Activated CD4-positive, alpha-beta T cell treated with anti-CD3 and anti-CD28 coated beads, Interleukin-2, amount 50 U/mL, for 16 hours (primary cell): ENCODE results near the gene USP30.
A peak's percentile ranks its signal among the peaks of the same experiment; 100 is the strongest.
"Not testable (repeated sequence)": the region's sequence is repeated elsewhere in the genome, so short reads cannot be mapped to it uniquely, and the experiment has no call there.

Experiments
- DNase-seq: peaks from one replicate; pipeline ENCODE4 v3.0.0-alpha.2; 2020

USP30 gene

DNA sequence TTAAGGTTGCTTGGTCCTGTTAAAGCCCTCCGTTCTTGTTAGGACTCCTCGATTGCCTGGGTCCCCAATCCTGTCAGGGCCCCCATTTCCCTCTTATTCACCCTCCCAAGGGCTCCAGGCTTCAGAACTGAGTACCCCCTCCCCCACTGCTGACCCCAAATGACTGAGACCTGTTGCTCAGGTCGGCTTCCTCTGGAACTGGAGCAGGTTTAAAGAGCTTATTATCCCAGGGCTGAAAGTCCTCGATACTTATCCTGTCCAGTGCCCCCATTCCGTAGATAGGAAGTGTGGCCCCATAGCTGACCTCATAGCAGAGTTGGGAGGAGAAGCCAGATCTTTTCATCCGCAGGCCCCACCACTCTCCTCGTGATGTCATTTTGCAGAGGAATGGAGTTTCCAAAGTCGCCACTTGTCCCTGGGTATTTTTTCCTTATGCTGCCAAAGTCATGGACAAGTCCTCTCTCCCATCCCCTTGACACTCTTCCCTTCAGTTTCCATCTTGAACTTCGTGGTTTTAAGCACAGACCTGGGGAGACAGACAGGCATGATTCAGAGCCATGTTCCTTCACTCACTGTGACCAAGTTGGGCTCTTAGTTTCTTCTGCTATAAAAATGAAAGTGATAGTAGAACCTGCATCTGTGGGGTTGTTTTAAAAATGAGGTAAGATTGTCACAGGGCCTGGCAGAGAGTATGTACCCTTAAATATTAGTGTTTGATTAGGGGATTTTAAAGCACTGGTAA lies 1.2 kb downstream of the USP30 start:
- DNase-seq = peak; percentile 64

DNA sequence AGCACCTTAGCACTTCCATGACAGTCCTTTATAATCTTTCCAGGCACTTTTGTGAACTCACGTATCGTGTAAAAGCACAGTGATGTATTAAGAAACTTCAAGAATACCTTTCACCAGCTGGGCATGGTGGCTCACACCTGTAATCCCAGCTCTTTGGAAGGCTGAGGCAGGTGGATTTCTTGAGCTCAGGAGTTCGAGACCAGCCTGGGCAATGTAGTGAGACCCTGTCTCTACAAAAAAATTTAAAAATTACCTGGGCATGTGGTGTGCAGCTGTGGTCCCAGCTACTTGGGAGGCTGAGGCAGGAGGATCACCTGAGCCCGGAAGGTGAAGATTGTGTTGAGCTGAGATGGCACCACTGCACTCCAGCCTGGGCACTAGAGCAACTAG lies 1.7 kb downstream of the USP30 start:
- DNase-seq = not testable (repeated sequence)

DNA sequence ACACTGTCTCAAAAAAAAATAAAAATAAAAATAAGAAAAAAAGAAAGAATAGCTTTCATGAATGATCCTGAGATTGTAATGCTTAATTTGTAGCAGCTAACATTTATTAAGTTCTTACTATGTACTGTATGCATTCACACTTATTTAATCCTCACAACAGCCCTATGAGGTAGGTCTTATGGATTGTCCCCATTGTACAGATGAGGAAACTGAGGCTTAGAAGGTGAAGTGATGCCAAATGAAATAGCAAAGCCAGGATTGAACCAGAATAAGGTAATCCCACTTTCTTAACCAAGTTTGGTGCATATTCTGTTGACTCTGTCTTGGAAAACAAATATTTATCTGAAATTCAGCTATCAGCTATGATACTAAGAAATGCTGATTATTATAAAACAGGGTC lies 2.1 kb downstream of the USP30 start:
- DNase-seq = no peak

DNA sequence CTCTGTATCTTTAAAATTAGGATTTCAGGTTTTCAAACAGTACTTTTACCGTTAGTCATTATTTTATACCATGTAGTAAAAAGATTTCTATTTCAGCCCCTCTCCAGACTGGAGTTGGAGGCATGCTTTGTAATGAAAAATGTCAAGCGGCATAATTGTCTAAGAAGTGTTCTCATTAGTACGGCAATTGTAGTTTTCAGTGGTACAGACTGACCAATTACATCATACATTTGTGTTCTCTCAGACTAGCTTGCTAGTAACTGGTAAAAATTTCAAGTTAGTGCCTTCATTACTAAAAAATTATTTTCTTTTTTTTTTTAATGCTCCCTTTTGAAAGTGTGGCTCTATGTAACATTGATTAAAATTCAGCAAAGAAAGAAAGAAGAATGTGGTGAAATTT lies 4.5 kb downstream of the USP30 start:
- DNase-seq = no peak

DNA sequence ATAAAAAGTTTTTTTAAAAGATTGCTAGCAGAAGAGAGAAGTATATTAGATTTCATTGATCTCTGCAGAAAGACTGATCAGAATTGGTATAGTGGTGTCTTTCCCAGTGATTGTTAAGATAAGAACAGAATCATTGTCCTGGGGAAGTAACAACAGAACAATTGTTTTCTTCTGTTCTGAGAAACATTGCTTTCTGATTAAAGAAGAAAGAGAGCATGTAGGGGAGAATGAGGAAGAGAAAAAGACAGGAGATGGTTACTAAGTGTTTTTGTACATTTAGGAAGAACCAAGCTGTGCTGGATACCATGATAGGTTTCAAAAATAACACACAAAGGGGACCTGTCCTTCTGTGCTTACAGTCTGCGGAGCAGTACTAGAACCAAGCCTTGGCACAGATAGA lies 5.0 kb downstream of the USP30 start:
- no peak for DNase-seq

DNA sequence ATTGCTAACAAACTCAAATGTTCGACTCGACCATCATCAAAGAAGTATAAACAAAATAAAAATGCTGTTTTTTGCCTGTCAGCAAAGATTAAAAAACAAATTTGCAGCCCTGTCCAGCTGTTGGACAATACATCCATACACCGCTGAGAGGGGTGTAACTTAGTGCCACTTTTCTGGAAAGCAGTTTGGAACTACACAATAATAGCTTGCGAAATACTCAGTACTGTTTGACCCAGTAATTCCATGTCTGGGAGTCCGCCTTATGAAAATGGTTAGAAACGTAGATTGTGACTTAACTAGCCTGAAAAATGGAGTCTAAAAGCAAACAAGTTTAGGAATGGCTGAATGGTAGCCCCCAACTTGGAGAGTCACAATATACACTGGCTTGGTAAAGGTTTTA lies 6.4 kb downstream of the USP30 start:
- DNase-seq = no peak

DNA sequence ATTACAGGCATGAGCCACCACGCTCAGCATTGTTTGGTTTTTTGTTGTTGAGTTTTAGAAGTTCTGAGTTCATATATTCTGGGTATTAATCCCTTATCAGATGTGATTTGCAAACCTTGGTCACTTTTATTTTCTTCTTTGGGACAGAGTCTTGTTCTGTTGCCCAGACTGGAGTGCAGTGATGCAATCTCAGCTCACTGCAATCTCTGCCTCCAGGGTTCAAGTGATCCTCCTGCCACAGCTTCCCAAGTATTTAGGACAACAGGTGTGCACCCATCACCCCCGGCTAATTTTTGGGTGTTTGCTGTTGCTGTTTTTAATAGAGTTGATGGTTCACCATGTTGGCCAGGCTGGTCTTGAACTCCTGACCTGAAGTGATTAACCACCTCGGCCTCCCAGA lies 11.8 kb downstream of the USP30 start:
- DNase-seq = no peak

DNA sequence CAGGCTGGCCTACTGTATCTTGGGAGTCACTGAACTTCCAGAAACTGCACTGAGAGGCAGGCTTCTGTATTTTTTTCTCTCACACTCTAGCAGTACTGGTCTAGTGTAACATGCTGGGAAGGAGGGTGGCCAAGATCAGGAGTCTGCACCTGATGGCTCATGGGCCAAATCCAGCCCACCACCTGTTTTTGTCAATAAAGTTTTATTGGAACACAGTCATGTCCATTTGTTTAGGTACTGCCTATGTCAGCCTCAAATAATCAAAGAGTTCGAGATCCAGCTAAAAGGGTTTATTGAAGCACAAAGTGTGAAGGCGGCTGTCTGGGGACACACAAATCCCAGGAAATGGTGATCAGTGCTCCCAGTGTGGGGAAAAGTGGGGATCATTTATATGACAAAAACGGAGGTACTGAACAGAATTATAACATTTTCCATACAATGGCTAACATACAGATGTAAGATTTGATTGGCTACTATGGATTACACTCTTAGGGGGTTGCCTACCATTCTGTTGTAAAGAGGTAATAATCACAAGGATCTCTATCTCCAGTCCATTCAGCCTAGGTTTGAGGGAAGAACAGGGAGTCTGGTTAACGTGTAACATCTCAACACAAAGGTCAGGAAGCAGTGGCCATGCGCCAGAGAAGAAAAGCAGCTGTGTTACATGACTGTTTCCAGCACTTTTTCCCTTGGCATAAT lies 12.9 kb downstream of the USP30 start:
- no peak for DNase-seq

DNA sequence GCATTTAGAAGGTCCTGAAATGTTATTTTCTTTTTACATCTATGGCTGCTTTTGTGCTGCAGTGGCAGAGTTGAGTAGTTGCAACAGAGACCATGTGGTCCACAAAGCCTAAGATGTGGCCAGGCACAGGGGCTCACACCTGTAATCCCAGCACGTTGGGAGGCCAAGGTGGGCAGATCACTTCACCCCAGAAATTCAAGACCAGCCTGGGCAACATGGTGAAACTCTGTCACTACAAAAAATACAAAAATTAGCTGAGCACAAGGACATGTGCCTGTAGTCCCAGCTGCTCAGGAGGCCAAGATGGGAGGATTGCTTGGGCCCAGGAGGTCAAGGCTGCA lies 13.4 kb downstream of the USP30 start:
- no peak for DNase-seq

DNA sequence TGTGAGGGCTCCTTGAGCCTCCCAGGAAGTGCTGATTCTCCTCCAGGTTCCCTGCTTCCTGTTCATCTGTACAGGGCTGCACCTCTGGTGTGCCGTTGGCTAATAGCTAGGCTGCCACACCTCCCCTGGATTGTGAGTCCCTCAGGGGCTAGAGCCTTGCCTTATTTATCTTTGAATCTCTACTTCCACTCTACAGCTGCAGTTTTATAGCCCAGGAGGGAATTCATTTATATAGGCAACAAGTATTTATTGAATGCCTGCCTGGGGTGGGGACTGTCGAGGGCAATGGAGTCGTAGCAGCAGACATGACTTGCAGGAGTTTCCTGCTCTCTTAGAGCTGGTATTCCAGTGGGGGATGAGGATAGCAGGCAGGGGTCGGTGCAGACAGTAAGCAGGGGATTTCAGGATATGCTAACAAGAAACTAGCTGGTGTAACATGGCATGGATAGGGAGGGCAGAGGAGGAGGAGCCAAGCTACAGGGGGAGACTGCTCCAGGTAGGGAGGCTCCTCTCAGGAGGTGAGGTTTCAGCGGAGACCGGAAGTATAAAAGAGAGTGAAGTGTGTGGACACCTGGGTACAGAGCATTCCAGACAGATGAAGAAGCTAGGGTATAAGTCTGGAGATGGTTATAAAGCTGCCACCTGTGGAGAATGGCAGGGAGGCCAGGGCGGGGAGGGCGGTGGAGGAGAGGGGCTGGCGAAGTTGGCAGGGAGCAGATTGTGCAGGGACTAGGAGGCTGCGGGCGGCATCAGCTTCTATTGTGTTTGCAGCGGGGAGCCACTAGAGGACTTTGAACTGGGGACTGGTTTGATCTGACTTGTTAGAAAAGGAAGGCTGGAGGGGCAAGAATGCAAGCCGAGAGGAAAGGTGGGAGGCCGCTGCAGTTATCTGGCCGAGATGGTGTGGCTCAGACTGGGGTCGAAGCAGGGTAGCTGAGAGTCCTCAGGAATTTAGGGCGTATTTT lies 17.2 kb downstream of the USP30 start:
- no peak for DNase-seq

DNA sequence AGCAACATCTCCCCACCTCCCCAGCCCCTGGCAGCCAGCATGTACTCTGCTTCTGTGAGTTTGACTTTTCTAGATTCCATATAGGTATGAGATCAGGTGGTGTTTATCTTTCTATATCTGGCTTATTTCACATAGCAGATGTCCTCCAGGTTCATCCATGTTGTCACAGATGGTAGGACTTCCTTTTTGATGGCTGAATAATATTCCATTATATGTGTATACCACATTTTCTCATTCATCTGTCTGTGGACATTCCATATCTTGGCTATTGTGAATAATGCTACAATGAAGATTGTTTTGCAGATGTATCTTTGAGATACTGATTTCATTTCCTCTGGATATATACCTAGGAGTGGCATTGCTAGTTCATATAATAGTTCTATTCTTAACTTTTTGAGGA lies 22.5 kb downstream of the USP30 start:
- DNase-seq = no peak

DNA sequence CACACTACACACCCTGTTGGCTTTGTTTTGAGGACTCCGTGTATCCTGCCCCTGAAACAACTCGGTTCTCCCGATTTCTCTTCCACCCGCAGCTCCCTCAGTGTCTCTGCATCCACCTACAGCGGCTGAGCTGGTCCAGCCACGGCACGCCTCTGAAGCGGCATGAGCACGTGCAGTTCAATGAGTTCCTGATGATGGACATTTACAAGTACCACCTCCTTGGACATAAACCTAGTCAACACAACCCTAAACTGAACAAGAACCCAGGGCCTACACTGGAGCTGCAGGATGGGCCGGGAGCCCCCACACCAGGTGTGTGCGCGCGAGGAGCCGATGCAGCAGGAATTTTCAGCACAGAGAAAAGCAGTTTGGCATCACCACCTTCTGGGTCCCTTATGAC lies 30.4 kb downstream of the USP30 start:
- no peak for DNase-seq

DNA sequence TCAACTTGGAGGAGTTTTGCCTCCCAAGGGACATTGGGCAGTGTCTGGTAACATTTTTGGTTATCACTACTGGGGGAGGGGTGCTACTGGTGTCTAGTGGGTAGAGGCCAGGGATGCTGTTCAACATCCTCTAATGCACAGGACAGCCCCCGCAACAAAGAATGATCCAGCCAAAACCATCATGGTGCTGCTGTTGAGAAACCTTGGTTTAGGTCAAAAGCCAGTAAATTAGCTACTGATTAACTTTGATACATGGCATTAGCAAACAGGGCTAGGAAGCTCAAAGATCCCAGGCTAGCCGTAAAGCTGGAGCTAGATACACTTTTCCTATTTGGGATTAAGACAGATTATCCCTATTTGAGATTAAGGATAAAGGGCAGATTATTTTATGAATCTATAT lies 32.0 kb downstream of the USP30 start:
- no peak for DNase-seq

DNA sequence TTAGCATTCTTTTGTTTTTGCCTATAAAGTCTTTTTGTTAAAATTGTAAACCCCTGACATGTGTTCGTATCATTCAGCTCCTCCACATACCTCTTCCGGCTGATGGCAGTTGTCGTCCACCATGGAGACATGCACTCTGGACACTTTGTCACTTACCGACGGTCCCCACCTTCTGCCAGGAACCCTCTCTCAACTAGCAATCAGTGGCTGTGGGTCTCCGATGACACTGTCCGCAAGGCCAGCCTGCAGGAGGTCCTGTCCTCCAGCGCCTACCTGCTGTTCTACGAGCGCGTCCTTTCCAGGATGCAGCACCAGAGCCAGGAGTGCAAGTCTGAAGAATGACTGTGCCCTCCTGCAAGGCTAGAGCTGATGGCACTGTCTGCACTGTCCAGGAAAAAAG lies 33.2 kb downstream of the USP30 start:
- no peak for DNase-seq

DNA sequence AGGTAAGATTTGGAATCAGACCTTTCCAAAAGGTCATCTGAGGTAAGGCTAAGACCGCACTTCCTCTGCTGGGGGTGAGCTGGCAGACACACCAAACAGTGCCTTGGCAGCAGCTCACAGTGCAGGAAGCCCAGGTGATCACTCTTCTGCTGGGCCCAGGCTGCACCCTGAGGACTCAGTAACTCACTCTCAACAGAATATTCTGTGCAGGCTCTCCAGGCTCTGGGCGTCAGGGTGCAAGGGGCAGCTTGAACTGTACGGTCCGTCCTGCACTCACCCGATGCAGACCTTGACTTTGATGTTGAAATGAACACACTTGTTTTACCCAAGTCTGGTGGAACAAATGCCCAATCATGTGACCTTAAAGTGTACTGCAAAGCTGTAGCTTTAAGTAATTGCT lies 34.9 kb downstream of the USP30 start:
- no peak for DNase-seq

DNA sequence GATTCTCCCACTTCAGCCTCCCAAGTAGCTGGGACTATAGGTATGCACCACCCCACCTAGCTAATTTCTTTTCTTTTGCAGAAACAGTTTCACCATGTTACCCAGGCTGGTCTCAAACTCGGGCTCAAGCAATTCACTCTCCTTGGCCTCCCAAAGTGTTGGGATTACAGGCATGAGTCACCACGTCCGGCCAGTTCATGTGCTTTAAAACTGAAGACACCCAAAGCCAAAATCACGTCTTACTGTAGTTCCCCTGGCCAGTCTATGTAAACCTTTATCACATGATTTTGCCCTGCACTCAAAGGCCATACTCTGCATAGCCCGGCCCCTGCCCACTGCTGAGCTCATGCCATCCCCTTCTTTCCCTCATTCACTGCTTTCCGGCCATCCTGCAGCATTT lies 36.4 kb downstream of the USP30 start:
- no peak for DNase-seq

DNA sequence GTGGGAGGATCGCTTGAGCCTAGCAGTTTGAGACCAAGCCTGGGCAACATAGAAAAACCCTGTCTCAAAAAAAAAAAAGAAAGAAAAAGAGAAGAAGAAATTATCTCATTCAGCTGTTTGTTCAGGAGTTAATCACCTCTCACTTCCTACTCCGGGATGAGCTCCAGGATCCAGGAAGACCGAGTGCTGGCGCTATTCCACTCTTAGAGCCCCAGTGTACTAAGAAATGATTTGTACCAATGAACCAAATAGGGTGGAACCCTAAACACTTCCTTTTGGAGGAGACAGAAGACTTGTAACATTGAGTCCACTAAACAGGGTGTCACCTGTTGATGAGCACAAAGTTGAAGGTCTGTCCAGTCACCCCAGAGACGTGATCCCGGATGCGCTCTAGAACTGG lies 37.3 kb downstream of the USP30 start:
- DNase-seq = no peak

DNA sequence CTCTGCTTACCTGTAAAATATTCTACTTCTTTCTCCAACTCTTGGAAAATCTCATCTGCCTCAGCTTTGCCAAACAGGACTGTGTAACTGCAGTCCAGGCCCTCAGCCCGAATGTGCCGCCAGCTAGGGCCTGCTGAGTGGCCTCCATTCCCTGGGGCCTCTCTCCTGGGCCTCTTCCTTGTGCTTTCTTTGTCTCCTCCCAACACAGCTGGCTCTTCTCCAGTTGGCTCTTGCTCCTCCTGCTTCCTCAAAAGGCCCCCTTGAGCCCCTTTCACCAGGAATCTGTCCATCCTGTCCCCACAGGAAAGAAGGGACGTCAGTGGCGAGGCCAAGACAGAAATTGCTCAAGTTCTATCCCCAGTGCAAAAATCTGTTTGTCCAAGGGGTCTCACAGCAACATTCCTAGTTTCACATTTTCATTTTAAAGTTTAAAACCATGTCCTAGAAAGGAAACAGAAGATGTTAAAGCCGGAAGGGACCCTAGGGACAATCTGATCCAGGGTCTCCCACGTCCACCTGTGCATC lies 40.2 kb downstream of the USP30 start:
- no peak for DNase-seq

DNA sequence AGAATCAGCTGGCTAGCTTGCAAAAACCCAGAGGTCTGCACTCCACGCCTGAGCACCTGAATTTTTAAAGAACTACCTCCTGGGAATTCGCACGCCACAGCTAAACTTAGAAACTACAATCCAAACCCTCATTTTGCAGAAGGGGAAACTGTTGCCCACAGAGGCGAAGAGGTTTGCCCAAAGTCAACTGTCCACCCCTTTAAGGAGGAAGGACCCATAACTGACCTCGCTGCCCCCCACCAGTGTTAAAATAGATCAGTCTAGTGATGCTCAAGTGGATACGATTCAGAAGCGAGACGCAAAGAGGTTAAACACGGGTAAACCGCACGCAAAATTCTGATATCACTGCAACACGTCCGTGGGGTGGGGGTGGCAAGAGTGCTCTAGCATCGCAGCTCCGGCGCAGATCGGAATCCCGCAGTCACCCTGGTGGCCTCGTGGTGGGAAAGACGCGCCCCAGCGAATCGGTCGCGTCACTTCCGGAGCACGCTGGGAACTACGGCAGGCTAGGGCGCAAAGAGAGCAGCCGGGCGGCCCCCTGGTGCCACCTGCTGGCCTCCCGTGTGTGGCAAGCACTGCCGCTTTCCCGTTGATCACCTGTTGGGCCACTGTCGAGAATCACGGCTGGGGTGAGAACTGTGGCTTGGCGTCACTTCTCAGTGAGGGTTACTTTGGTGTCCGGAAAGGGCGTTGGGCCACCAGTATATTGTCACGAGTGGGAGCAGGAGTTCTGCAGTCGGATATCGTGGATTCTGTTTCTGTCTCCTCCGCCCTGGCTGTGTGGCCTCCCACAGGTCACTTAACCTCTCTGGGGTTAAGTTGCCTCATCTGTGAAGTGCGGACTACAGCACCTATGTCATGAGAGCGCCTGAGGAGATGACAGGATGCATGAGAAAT lies 40.9 kb downstream of the USP30 start, which contains the start of gene ALKBH2:
TSS of gene ALKBH2 (minus strand) at position 451 of the 897 bp plus-strand sequence. CDS start 686 bp downstream, outside the sequence.
- DNase-seq = peak; percentile 96

DNA sequence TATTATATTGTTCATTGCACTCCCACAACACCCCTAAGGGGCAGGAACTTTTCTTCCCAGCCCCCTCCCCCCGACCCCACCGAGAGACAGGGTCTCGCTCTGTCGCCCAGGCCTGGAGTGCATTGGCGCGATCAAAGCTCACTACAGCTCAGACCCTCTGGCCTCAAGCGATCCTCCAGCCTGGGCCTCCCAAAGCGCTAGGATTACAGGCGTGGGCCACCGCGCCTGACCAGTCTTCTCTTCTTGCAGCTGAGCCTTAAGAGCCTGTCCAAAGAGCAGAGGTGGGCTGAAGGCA lies 44.7 kb downstream of the USP30 start:
- DNase-seq = no peak

DNA sequence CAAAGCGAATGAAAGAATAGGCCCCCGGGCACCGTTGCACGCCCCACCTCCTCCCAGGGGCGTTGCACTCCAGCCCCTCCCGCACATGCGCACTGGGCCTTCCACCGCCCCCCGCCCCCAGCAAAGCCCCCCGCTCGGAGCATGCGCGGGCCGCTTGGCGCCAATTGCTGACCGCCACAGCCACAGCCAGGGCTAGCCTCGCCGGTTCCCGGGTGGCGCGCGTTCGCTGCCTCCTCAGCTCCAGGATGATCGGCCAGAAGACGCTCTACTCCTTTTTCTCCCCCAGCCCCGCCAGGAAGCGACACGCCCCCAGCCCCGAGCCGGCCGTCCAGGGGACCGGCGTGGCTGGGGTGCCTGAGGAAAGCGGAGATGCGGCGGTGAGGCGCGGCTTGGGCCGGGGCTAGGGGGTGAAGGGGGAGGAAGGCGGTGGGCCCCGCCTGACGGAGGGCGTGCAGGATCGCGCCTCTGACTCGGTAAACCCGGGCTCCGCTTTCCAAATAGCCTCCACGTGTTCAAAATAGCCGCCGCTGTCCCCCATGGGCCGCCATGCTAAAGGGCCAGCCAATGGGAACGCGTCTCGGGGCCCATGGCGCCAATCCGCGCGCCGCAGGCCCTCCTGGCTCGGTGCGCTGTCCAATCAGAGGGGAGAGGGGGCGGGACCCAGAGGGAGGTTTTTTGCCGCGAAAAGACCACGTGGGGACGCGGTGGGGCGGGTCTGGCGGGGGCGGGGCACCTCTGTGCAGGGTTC lies 45.2 kb downstream of the USP30 start, which contains the start of gene UNG:
TSS of gene UNG (plus strand) at position 163 of the 748 bp plus-strand sequence. CDS start at position 246, 83 bp downstream.
- DNase-seq = peak; percentile 97

DNA sequence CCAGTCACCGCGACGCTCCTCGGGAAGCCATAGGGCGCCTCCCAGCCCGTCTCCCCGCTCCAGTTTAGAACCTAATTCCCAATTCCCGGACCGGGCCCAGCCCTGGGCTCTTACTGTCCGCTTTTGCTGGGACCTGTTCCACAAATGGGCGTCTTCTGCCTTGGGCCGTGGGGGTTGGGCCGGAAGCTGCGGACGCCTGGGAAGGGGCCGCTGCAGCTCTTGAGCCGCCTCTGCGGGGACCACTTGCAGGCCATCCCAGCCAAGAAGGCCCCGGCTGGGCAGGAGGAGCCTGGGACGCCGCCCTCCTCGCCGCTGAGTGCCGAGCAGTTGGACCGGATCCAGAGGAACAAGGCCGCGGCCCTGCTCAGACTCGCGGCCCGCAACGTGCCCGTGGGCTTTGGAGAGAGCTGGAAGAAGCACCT lies 45.8 kb downstream of the USP30 start:
- no peak for DNase-seq
